ENCODE results near the gene TENM4. TPM values are rescaled to one million over a fixed set of nuclear protein-coding genes. Genes with fewer than 3 reads are reported as not detected.

Gene TENM4
- total and polyA plus RNA-seq, 2 of the 13 experiments (the other 11 are each of a cell fraction or from before 2014, with no cell fraction given): not detected

DNA sequence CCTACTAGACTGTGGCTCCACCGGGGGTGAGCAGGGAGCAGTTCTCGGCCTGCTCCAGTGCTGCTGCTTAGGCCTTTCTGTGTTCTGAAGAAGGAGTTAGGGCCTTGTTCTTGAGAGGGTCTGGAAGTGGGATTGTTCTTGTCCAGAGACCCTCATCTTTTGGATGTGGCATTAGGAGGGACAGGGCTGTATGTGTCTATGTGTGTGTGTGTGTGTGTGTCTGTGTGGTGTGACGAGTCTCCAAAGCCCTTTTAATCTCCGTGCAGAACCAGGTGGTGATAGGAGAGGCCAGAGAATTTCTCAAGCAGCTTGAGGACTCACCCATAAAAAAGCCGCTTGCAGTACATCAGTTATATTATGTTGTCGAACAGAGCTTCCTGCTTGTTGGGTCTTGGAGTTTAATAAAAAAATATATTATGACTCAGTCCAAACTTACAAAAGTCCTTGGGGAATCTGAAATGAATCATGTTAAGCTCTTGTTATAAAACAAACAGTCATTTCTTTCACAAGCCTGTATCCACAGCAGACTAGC is 196.5 kb downstream of the TENM4 start:
- no peak for ATAC-seq
- WGBS (ENCODE audit: low lambda C conversion rate): 9% methylated on average over 4 of the region's 6 CpGs
- POLR2A ChIA-PET: no interaction called here
- peaks cover 2 to 11% of the 10 kb centered on the region in 2 experiments; a peak in 3 of 5 replicates for H3K27me3 ChIP-seq (ENCODE audit: control insufficient read depth in 1 of 2, insufficient read depth in 2 of 2, low read length in 2 of 2)
- no peak overlapping the region for H3K9ac ChIP-seq (ENCODE audit: insufficient read depth, low read depth, low read length)
- H3K4me2 ChIP-seq (ENCODE audit: low read depth, low read length): no peak overlapping the region
- no peaks in the 10 kb centered on the region for H3K79me2 ChIP-seq (ENCODE audit: insufficient read depth, low read length)
- no peak for DNase-seq (ENCODE audit: low spot score)
- CTCF ChIA-PET (ENCODE audit: low intra/inter-chr PET ratio, low total read pairs): no interaction called here
- no TSS peak for BruUV-seq (replicated peaks)
- no peaks in the 10 kb centered on the region for H4K20me1 ChIP-seq (ENCODE audit: insufficient read depth, low read length)
- H3K4me1 ChIP-seq (ENCODE audit: insufficient read depth, low read length): no peaks in the 10 kb centered on the region
- no peaks in the 10 kb centered on the region for H3K9me3 ChIP-seq (ENCODE audit: low read length)
- intact Hi-C loops (cut with micrococcal nuclease; ENCODE audit: unreplicated experiment) (no loop called here), in situ Hi-C loops (cut with HindIII; ENCODE audit: extremely low pct_ligation_motif_present, low pct_unique_long_range_greater_than_20kb) (no loop called here)
- TF ChIP-seq, protein P1, sequence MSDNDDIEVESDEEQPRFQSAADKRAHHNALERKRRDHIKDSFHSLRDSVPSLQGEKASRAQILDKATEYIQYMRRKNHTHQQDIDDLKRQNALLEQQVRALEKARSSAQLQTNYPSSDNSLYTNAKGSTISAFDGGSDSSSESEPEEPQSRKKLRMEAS (IDR thresholded peaks at IDR 0.05): no peak
- TF ChIP-seq TEAD3 (CRISPR knock-in tag; optimal IDR thresholded peaks at IDR 0.05; ENCODE audit: borderline replicate concordance) (no peak), SMYD3 (CRISPR knock-in tag; IDR thresholded peaks at IDR 0.05) (no peak), FOXM1 (CRISPR knock-in tag; IDR thresholded peaks at IDR 0.05) (no peak), HNRNPH1 (optimal IDR thresholded peaks at IDR 0.05; ENCODE audit: low read depth, low read length) (no peak), AKAP8 (CRISPR knock-in tag; IDR thresholded peaks at IDR 0.05) (no peak), ZNF337 (CRISPR knock-in tag; IDR thresholded peaks at IDR 0.05; ENCODE audit: borderline replicate concordance, low read depth) (no peak), GZF1 (CRISPR knock-in tag; IDR thresholded peaks at IDR 0.05) (no peak), SCMH1 (CRISPR knock-in tag; IDR thresholded peaks at IDR 0.05; ENCODE audit: borderline replicate concordance) (no peak), ZNF577 (CRISPR knock-in tag; IDR thresholded peaks at IDR 0.05; ENCODE audit: borderline replicate concordance, low read depth) (no peak), ZBTB7B (CRISPR knock-in tag; IDR thresholded peaks at IDR 0.05) (no peak)
- TF ChIP-seq, protein P2, sequence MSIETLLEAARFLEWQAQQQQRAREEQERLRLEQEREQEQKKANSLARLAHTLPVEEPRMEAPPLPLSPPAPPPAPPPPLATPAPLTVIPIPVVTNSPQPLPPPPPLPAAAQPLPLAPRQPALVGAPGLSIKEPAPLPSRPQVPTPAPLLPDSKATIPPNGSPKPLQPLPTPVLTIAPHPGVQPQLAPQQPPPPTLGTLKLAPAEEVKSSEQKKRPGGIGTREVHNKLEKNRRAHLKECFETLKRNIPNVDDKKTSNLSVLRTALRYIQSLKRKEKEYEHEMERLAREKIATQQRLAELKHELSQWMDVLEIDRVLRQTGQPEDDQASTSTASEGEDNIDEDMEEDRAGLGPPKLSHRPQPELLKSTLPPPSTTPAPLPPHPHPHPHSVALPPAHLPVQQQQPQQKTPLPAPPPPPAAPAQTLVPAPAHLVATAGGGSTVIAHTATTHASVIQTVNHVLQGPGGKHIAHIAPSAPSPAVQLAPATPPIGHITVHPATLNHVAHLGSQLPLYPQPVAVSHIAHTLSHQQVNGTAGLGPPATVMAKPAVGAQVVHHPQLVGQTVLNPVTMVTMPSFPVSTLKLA (IDR thresholded peaks at IDR 0.05): no peak
- TF ChIP-seq, protein P3, sequence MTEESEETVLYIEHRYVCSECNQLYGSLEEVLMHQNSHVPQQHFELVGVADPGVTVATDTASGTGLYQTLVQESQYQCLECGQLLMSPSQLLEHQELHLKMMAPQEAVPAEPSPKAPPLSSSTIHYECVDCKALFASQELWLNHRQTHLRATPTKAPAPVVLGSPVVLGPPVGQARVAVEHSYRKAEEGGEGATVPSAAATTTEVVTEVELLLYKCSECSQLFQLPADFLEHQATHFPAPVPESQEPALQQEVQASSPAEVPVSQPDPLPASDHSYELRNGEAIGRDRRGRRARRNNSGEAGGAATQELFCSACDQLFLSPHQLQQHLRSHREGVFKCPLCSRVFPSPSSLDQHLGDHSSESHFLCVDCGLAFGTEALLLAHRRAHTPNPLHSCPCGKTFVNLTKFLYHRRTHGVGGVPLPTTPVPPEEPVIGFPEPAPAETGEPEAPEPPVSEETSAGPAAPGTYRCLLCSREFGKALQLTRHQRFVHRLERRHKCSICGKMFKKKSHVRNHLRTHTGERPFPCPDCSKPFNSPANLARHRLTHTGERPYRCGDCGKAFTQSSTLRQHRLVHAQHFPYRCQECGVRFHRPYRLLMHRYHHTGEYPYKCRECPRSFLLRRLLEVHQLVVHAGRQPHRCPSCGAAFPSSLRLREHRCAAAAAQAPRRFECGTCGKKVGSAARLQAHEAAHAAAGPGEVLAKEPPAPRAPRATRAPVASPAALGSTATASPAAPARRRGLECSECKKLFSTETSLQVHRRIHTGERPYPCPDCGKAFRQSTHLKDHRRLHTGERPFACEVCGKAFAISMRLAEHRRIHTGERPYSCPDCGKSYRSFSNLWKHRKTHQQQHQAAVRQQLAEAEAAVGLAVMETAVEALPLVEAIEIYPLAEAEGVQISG (CRISPR knock-in tag; IDR thresholded peaks at IDR 0.05): no peak
- TF ChIP-seq, protein P4, sequence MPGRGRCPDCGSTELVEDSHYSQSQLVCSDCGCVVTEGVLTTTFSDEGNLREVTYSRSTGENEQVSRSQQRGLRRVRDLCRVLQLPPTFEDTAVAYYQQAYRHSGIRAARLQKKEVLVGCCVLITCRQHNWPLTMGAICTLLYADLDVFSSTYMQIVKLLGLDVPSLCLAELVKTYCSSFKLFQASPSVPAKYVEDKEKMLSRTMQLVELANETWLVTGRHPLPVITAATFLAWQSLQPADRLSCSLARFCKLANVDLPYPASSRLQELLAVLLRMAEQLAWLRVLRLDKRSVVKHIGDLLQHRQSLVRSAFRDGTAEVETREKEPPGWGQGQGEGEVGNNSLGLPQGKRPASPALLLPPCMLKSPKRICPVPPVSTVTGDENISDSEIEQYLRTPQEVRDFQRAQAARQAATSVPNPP (CRISPR knock-in tag; IDR thresholded peaks at IDR 0.05): no peak
- TF ChIP-seq, protein P5, sequence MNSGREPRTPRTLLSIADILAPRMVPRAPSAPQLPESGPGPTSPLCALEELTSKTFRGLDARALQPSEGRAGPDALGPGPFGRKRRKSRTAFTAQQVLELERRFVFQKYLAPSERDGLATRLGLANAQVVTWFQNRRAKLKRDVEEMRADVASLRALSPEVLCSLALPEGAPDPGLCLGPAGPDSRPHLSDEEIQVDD (CRISPR knock-in tag; IDR thresholded peaks at IDR 0.05; ENCODE audit: borderline replicate concordance): no peak
- TF ChIP-seq, protein P6, sequence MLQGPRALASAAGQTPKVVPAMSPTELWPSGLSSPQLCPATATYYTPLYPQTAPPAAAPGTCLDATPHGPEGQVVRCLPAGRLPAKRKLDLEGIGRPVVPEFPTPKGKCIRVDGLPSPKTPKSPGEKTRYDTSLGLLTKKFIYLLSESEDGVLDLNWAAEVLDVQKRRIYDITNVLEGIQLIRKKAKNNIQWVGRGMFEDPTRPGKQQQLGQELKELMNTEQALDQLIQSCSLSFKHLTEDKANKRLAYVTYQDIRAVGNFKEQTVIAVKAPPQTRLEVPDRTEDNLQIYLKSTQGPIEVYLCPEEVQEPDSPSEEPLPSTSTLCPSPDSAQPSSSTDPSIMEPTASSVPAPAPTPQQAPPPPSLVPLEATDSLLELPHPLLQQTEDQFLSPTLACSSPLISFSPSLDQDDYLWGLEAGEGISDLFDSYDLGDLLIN (CRISPR knock-in tag; IDR thresholded peaks at IDR 0.05; ENCODE audit: borderline replicate concordance): no peak
- H3K36me3 ChIP-seq (replicated peaks in 1 of 2; ENCODE audit: control insufficient read depth in 1 of 2, insufficient read depth in 2 of 2, low read length in 2 of 2): no peaks in the 10 kb centered on the region
- no peak for FAIRE-seq
- no peak overlapping the region for H3K27ac ChIP-seq (ENCODE audit: extremely low read length, insufficient read depth, low read length)
- H3K4me3 ChIP-seq (replicated peaks in 1 of 3; ENCODE audit: insufficient read depth in 1 of 3, low read depth in 2 of 3, low read length in 3 of 3): no peak overlapping the region
- H2AFZ ChIP-seq (ENCODE audit: low read length): no peak overlapping the region

Data from HepG2 (cell line).